CD14-positive monocyte (primary cell): Measurements from ENCODE around the gene PHGDH. TPM values are rescaled to one million over a fixed set of nuclear protein-coding genes. Genes with fewer than 3 reads are reported as not detected.
A peak's percentile ranks its signal among the peaks of the same experiment; 100 is the strongest.

Experiments
- DNase-seq, 3 donors: peaks; one replicate each; pipeline ENCODE4 v3.0.0-alpha.2; 2011 to 2022
- H2AFZ ChIP-seq: 2 replicates; pipeline ENCODE4 v1.6.0; 2012; ENCODE audit warnings: mild to moderate bottlenecking, low read depth, low read length, inconsistent platforms; ENCODE audit not compliant: insufficient read depth, poor library complexity, severe bottlenecking
- H3K27ac ChIP-seq, 2 donors: 1 replicate in 1 of 2; 2 replicates in 1 of 2; pipeline ENCODE4 v1.5.1; 2012 to 2013; ENCODE audit warnings: low read length in 2 of 2, control low read depth in 1 of 2, inconsistent platforms in 1 of 2, low read depth in 1 of 2, mild to moderate bottlenecking in 1 of 2
- H3K27me3 ChIP-seq, 2 donors: one replicate each; pipeline versions ENCODE4 v1.6.0 to v1.6.1; 2011 to 2013; ENCODE audit warnings: low read length in 2 of 2; ENCODE audit not compliant: control insufficient read depth in 2 of 2, insufficient read depth in 2 of 2
- H3K36me3 ChIP-seq, 2 donors: replicated peaks in 1 of 2; 1 replicate in 1 of 2; 2 replicates in 1 of 2; pipeline versions ENCODE4 v1.5.1 to v1.6.1; 2012 to 2013; ENCODE audit warnings: low read length in 2 of 2, control low read depth in 1 of 2, inconsistent platforms in 1 of 2, mild to moderate bottlenecking in 1 of 2; ENCODE audit not compliant: insufficient read depth in 2 of 2, control insufficient read depth in 1 of 2
- H3K4me1 ChIP-seq, 2 donors: 1 replicate in 1 of 2; 2 replicates in 1 of 2; pipeline versions ENCODE4 v1.5.1 to v1.6.1; 2012 to 2013; ENCODE audit warnings: low read length in 2 of 2, control low read depth in 1 of 2, inconsistent platforms in 1 of 2, mild to moderate bottlenecking in 1 of 2, moderate library complexity in 1 of 2; ENCODE audit not compliant: insufficient read depth in 2 of 2, control insufficient read depth in 1 of 2
- H3K4me2 ChIP-seq: replicated peaks from 2 replicates; pipeline ENCODE3; 2012; ENCODE audit warnings: low read length, moderate library complexity, mild to moderate bottlenecking; ENCODE audit not compliant: poor library complexity, severe bottlenecking; ENCODE audit errors: extremely low read depth
- H3K4me3 ChIP-seq, 3 experiments: fragments of 200-600 bp in 1 of 3; sonication (generic) in 1 of 3; replicated peaks in 1 of 3; 1 replicate in 2 of 3; 2 replicates in 1 of 3; pipeline ENCODE4 v1.5.1; 2011 to 2013; ENCODE audit warnings: low read length in 3 of 3, mild to moderate bottlenecking in 3 of 3, control low read depth in 2 of 3, low read depth in 2 of 3, inconsistent platforms in 1 of 3, moderate library complexity in 1 of 3
- H3K79me2 ChIP-seq: 2 replicates; pipeline ENCODE4 v1.6.0; 2012; ENCODE audit warnings: mild to moderate bottlenecking, control low read depth, inconsistent platforms, low read length, moderate library complexity; ENCODE audit not compliant: insufficient read depth
- H3K9ac ChIP-seq: 2 replicates; pipeline ENCODE4 v1.6.0; 2017; ENCODE audit warnings: low read length, mild to moderate bottlenecking; ENCODE audit not compliant: insufficient read depth, poor library complexity, severe bottlenecking
- H3K9me3 ChIP-seq, 2 donors: replicated peaks in 1 of 2; 1 replicate in 1 of 2; 2 replicates in 1 of 2; pipeline versions ENCODE4 v1.5.1 to v1.6.1; 2012 to 2013; ENCODE audit warnings: low read length in 2 of 2, control low read depth in 1 of 2; ENCODE audit not compliant: control insufficient read depth in 1 of 2, insufficient read depth in 1 of 2
- H4K20me1 ChIP-seq: 2 replicates; pipeline ENCODE4 v1.6.0; 2012; ENCODE audit warnings: mild to moderate bottlenecking, low read length, control low read depth, moderate library complexity; ENCODE audit not compliant: insufficient read depth
- H3K27ac Mint-ChIP-seq, 7 donors: one replicate each; pipeline ENCODE4 v1.8.0; 2020; ENCODE audit warnings: mild to moderate bottlenecking in 7 of 7, mixed read lengths in 7 of 7, moderate library complexity in 6 of 7, inconsistent platforms in 2 of 7
- H3K27me3 Mint-ChIP-seq, 3 donors: one replicate each; pipeline ENCODE4 v1.8.0; 2021 to 2022; ENCODE audit warnings: low read depth in 3 of 3, mild to moderate bottlenecking in 3 of 3, mixed read lengths in 3 of 3, moderate library complexity in 3 of 3, inconsistent platforms in 1 of 3
- H3K36me3 Mint-ChIP-seq, 2 donors: one replicate each; pipeline ENCODE4 v1.8.0; 2020; ENCODE audit warnings: mixed read lengths in 2 of 2, inconsistent platforms in 1 of 2, mild to moderate bottlenecking in 1 of 2
- H3K4me1 Mint-ChIP-seq: one replicate; pipeline ENCODE4 v1.8.0; 2020; ENCODE audit warnings: mild to moderate bottlenecking, mixed read lengths
- H3K4me3 Mint-ChIP-seq, 2 donors: one replicate each; pipeline ENCODE4 v1.8.0; 2020; ENCODE audit warnings: mild to moderate bottlenecking in 2 of 2, mixed read lengths in 2 of 2, moderate library complexity in 1 of 2
- H3K9me3 Mint-ChIP-seq, 7 donors: one replicate each; pipeline ENCODE4 v1.8.0; 2020 to 2022; ENCODE audit warnings: mixed read lengths in 7 of 7, mild to moderate bottlenecking in 6 of 7, moderate library complexity in 6 of 7, inconsistent platforms in 2 of 7
- WGBS: methylation state at CpG from one replicate; pipeline ENCODE4 v1.1.5; 2013; ENCODE audit warnings: missing lambda C conversion rate; ENCODE audit not compliant: insufficient coverage; 5-methylcytosine and 5-hydroxymethylcytosine counted together
- intact Hi-C, 2 donors: fragments of 100-400 bp; cut with micrococcal nuclease; formaldehyde crosslinking; loops; one replicate each; pipeline versions ENCODE4 v1.15.0 to v1.15.1; 2023
- polyA plus RNA-seq, 3 donors: library from polyadenylated mRNA; depleted of rRNA in 1 of 3; unstranded in 2 of 3; stranded (reverse) in 1 of 3; fragments of 300-500 nt in 2 of 3; fragments of >200 nt in 1 of 3; fragmentation: Illumina TruSeq in 2 of 3; gene quantifications; 1 replicate in 2 of 3; 2 replicates in 1 of 3; pipeline ENCODE4 v1.2.3, GENCODE V29; 2012 to 2021
- TF ChIP-seq, protein P1 (sequence below): fragments of 200-600 bp; IDR thresholded peaks from one replicate; pipeline ENCODE4 v1.8.0; 2022; ENCODE audit warnings: antibody characterized with exemption, mild to moderate bottlenecking

The PHGDH gene
- polyA plus RNA-seq, 3 donors, result 0.09 to 0.44 (median 0.20) TPM

DNA sequence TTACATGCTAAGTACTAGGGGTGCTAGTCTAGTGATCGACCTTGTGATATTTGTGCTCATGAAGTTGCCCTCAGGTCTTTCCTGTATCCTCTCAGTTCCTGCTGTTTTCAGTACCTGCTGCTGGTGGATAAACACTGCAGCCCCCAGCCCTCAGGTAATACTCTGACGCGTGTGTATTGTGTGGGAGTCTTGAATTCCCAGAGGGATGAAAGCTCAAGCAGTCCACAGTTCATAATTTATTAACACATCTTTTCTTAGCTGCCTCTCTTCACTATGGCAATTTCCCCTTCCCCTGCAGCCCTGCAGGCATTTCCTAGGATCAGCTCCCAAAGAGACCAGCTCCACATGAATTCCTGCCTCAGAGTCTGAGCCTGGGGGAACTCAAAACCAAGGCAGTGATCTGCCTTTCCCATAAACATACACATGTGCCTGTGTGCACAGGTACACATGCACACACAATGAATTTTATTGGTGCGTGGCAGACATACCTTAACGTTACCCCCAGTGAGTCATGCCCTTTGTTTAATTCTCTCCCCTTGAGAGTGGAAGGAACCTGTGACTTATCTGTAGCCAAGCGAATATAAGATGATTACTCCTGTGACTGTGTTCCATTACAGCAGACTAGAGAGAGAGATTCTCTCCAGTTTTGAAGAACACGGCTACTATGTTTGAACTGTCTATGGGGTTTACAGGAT, 71.0 kb downstream of the PHGDH start:
- no CpG with 5 or more reads among the region's 7 CpGs for WGBS
- H3K36me3 ChIP-seq, result no peaks in the 10 kb centered on the region
- Mint-ChIP-seq H3K9me3 (peaks cover 0 to 2% (median 0%) of the 10 kb centered on the region in 7 donors), H3K36me3 (no peaks in the 10 kb centered on the region), H3K27me3 (peaks cover 0 to 2% (median 0%) of the 10 kb centered on the region in 3 donors), H3K27ac (peak overlapping the region in 2 of 7 donors; percentile 28 to 72), H3K4me1 (peaks cover 53% of the 10 kb centered on the region), H3K4me3 (no peak overlapping the region)
- no peaks in the 10 kb centered on the region for H3K79me2 ChIP-seq
- no peaks in the 10 kb centered on the region for H3K27me3 ChIP-seq
- no peak for DNase-seq
- H3K9me3 ChIP-seq, result no peaks in the 10 kb centered on the region
- intact Hi-C loops, result no loop called here
- H3K4me2 ChIP-seq, result no peak overlapping the region
- no peak overlapping the region for H2AFZ ChIP-seq
- no peak overlapping the region for H3K27ac ChIP-seq
- TF ChIP-seq, protein P1, sequence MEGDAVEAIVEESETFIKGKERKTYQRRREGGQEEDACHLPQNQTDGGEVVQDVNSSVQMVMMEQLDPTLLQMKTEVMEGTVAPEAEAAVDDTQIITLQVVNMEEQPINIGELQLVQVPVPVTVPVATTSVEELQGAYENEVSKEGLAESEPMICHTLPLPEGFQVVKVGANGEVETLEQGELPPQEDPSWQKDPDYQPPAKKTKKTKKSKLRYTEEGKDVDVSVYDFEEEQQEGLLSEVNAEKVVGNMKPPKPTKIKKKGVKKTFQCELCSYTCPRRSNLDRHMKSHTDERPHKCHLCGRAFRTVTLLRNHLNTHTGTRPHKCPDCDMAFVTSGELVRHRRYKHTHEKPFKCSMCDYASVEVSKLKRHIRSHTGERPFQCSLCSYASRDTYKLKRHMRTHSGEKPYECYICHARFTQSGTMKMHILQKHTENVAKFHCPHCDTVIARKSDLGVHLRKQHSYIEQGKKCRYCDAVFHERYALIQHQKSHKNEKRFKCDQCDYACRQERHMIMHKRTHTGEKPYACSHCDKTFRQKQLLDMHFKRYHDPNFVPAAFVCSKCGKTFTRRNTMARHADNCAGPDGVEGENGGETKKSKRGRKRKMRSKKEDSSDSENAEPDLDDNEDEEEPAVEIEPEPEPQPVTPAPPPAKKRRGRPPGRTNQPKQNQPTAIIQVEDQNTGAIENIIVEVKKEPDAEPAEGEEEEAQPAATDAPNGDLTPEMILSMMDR, result no peak
- peaks cover 51 to 57% of the 10 kb centered on the region in 2 donors for H3K4me1 ChIP-seq
- H3K9ac ChIP-seq, result no peak overlapping the region
- no peaks in the 10 kb centered on the region for H4K20me1 ChIP-seq
- H3K4me3 ChIP-seq, result no peak overlapping the region

DNA sequence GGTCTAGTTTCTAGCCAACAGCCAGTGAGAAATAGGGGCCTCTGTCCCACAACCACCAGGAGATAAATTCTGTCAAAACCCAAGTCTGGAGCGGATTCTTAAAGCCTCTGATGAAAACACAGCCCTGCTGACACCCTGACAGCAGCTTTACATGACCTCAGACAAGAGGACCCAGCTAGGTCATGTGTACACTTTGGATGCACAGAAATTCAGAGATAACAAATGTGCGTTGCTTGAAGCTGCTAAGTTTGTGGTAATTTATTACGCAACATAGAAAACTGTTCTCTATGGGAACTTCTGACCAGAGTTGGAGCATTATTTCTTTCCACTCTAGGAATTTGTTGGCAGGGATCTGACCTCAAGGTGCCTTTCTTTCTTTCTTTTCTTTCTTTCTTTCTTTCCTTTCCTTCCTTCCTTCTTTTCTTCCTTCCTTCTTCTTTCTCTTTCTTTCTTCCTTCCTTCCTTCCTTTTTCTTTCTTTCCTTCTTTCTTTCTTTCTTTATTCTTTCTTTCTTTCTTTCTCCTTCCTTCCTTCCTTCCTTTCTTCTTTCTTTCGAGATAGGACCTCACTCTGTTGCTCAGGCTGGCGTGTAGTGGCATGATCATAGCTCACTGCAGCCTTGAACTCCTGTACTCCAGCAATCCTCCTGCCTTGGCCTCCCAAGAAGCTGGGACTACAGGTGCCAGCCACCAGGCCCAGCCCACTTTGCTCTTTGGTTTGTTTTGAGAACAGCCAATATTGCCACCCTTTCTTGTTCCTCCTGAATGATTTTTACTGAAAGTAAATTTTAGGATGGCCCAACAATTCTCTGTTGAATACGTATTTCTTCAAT, 71.8 kb downstream of the PHGDH start:
- Histone ChIP-seq H3K4me3 (no peak overlapping the region), H3K9ac (no peak overlapping the region), H3K4me1 (peaks cover 53 to 63% of the 10 kb centered on the region in 2 donors), H3K27ac (peak overlapping the region in 1 of 2 donors; percentile 21), H3K79me2 (no peaks in the 10 kb centered on the region), H3K4me2 (no peak overlapping the region), H2AFZ (no peak overlapping the region), H3K36me3 (no peaks in the 10 kb centered on the region), H3K9me3 (no peaks in the 10 kb centered on the region), H3K27me3 (no peaks in the 10 kb centered on the region), H4K20me1 (no peaks in the 10 kb centered on the region)
- 31% methylated on average over 2 of the region's 6 CpGs for WGBS
- H3K27ac Mint-ChIP-seq, result peak overlapping the region; percentile 30 to 77 (median 73)
- peaks cover 0 to 2% (median 0%) of the 10 kb centered on the region in 3 donors for H3K27me3 Mint-ChIP-seq
- TF ChIP-seq, protein P1, result no peak
- peaks cover 54% of the 10 kb centered on the region for H3K4me1 Mint-ChIP-seq
- H3K9me3 Mint-ChIP-seq, result peaks cover 0 to 2% (median 0%) of the 10 kb centered on the region in 7 donors
- DNase-seq, result peak in 1 of 3 donors; percentile 8
- intact Hi-C loops, result no loop called here
- H3K4me3 Mint-ChIP-seq, result no peak overlapping the region
- H3K36me3 Mint-ChIP-seq, result no peaks in the 10 kb centered on the region
